ENCODE results near the gene ARMH4.

Gene ARMH4

DNA sequence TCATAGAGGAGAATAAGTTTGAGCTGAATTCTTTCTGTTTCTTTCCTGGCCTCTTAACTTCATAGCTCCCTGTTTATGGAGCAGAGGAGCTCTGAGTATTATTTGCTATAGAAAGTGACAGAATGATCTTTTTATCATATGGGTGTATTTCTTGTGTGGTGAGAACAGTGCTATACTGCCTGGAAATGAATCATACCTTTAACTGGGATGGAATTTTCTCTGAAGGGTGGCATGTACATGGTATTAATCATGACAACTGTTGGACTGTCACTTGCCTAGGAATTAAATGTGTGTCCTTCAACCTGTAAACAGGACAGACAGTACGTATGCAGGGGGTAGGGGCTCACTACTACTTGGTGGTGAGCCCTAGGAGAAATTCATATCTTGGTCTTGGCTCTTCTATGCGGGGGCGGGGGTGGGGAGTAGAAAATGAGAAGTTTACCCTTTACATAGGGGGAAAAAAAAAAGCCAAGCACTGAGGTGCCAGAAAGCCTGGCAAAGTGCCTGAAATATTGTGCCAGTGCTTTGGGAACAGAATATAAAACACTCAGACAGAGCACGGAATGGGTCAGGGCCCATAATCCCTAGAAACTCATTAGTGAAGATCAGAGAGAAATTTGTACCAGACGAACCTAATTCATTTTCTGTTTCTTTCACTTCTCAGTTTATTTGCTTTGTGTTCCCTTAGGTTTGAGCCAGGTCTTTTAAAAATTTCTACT lies 33.8 kb downstream of the ARMH4 start:
- DNase-seq (ENCODE audit: low read depth): no peak
- no peak overlapping the region for H3K4me3 ChIP-seq (replicated peaks; ENCODE audit: low read depth, low read length)
- TF ChIP-seq, protein P1, sequence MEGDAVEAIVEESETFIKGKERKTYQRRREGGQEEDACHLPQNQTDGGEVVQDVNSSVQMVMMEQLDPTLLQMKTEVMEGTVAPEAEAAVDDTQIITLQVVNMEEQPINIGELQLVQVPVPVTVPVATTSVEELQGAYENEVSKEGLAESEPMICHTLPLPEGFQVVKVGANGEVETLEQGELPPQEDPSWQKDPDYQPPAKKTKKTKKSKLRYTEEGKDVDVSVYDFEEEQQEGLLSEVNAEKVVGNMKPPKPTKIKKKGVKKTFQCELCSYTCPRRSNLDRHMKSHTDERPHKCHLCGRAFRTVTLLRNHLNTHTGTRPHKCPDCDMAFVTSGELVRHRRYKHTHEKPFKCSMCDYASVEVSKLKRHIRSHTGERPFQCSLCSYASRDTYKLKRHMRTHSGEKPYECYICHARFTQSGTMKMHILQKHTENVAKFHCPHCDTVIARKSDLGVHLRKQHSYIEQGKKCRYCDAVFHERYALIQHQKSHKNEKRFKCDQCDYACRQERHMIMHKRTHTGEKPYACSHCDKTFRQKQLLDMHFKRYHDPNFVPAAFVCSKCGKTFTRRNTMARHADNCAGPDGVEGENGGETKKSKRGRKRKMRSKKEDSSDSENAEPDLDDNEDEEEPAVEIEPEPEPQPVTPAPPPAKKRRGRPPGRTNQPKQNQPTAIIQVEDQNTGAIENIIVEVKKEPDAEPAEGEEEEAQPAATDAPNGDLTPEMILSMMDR (IDR thresholded peaks at IDR 0.05; ENCODE audit: low read length, missing control alignments): no peak

DNA sequence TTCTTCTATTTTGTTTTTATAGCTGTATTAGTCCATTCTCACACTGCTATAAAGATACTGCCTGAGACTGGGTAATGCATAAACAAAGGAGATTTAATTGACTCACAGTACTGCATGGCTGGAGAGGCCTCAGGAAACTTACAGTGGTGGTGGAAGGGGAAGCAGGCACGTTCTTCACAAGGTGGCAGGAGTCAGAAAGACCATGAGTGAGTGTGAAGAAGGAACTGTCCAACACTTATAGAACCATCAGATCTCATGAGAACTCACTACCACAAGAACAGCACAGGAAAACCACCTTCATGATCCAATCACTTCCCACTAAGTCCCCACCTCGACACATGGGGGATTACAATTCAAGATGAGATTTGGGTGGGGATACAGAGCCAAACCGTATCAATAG lies 42.3 kb downstream of the ARMH4 start:
- no peak overlapping the region for H3K4me3 ChIP-seq (replicated peaks; ENCODE audit: low read depth, low read length)
- no peak for DNase-seq (ENCODE audit: low read depth)
- TF ChIP-seq, protein P1 (IDR thresholded peaks at IDR 0.05; ENCODE audit: low read length, missing control alignments): no peak

DNA sequence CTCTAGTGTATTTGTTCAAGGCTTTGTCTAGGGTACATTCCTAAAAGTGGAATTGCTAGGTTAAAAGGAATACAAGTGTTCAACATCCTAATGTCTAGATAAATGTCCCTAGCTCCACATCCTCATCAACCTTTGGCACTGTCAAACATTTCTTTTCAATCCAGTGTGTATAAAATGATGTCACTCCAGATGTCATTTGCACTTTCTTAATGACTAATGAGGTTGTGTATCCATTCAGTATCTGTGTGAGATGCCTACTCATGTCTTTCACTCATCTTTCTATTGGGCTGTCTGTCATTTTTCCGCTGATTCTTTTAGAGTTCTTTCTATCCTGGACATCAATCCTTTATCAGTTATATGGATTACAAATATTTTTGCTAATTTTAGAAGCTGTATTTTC lies 43.3 kb downstream of the ARMH4 start:
- TF ChIP-seq, protein P1 (IDR thresholded peaks at IDR 0.05; ENCODE audit: low read length, missing control alignments): no peak
- no peak for DNase-seq (ENCODE audit: low read depth)
- no peak overlapping the region for H3K4me3 ChIP-seq (replicated peaks; ENCODE audit: low read depth, low read length)

DNA sequence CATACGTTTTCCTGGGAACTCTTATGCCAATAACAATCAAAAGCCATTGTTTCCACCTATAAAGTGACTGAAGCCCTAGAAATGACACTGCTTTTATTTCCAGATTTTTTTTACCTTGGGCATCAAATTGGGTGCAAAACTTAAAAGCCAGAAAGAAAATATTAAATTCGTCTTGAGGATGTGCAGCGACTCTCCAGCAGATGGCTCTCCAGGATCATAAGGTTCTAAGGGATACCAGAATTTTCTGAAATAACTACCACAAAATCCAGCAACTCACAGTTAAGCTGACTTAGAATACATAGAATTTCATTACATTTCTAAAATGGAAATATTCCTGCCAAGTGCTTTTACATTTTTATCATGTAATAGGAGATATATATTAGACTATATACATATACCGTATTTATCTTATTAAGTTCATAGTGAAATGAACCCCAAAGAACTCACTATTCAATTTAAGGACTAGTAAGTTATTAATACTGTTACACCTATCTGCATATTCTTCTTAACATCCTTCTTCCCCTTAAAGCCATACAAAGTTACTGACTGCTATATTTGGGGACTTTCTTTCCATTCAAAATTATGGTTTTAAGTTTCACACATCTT lies 44.0 kb downstream of the ARMH4 start:
- TF ChIP-seq, protein P1 (IDR thresholded peaks at IDR 0.05; ENCODE audit: low read length, missing control alignments): peak; percentile 83
- H3K4me3 ChIP-seq (replicated peaks; ENCODE audit: low read depth, low read length): no peak overlapping the region
- peak; percentile 86 for DNase-seq (ENCODE audit: low read depth)

DNA sequence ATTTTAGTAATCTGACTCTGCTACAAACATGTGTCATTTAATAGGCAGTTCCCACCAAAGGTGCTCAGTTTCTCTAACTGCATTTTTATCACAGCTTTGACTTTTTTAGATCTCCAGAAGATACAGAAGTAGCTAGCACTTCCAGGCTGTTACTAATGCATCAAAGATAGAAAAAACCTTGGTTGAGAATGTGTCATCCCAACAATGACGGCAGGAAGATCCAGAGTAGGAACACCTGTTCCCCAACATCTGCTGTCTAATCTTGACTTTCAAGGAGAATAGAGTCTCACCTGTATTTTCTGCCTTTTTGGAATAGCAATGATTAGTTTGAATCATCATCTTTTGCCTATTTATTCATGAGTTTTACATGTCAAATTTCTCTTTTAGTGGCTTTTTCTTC lies 45.0 kb downstream of the ARMH4 start:
- TF ChIP-seq, protein P1 (IDR thresholded peaks at IDR 0.05; ENCODE audit: low read length, missing control alignments): no peak
- no peak for DNase-seq (ENCODE audit: low read depth)
- no peak overlapping the region for H3K4me3 ChIP-seq (replicated peaks; ENCODE audit: low read depth, low read length)

DNA sequence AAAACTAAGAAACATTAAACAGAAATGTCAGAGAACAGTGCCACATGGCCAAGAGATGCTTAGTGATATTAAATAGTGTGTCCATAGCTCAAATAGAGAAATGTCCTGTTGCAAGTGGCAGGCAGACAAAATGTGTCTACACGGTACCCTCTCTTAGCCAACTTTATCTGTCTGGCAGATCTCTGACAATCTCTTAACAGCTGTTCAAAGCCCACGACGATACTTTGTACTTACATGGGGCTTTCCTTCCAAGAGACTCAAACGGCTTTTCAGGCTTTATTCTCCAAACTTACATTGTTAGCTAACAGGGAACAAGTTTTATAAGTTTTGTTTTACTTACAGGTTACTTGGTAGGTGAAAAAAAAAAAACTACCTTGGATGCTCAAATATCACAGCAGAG lies 45.6 kb downstream of the ARMH4 start:
- no peak overlapping the region for H3K4me3 ChIP-seq (replicated peaks; ENCODE audit: low read depth, low read length)
- TF ChIP-seq, protein P1 (IDR thresholded peaks at IDR 0.05; ENCODE audit: low read length, missing control alignments): no peak
- DNase-seq (ENCODE audit: low read depth): no peak

DNA sequence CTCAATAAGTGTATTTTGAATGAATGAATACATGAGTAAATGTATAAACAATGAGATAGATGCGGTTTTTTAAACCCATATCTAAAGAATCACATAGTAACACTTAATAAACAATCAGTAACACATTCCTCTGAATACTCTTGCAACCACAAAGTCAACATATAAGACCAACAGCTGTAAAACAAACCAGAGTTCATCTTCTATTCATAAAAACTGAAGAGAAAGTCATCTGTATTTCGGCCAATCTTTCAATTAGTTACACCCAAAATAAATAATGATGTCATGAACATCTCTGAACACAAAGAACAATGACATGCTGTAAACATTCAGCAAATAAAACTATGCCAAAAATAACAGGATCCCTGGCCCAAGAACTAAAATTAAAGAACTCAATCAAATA lies 47.2 kb downstream of the ARMH4 start:
- H3K4me3 ChIP-seq (replicated peaks; ENCODE audit: low read depth, low read length): no peak overlapping the region
- TF ChIP-seq, protein P1 (IDR thresholded peaks at IDR 0.05; ENCODE audit: low read length, missing control alignments): no peak
- DNase-seq (ENCODE audit: low read depth): peak; percentile 63

Measured in fibroblast of pulmonary artery (primary cell).